GM19438 (cell line): ENCODE measurements around the gene TMEM62.
A peak's percentile ranks its signal among the peaks of the same experiment; 100 is the strongest.
"Not testable (repeated sequence)": the region's sequence is repeated elsewhere in the genome, so short reads cannot be mapped to it uniquely, and the experiment has no call there.

ENCODE experiments used
- ATAC-seq: cut with Tn5 transposase; IDR thresholded peaks from one replicate; pipeline ENCODE4 v1.9.1; 2021; ENCODE audit warnings: low read depth; ENCODE audit not compliant: unreplicated experiment

The TMEM62 gene

DNA sequence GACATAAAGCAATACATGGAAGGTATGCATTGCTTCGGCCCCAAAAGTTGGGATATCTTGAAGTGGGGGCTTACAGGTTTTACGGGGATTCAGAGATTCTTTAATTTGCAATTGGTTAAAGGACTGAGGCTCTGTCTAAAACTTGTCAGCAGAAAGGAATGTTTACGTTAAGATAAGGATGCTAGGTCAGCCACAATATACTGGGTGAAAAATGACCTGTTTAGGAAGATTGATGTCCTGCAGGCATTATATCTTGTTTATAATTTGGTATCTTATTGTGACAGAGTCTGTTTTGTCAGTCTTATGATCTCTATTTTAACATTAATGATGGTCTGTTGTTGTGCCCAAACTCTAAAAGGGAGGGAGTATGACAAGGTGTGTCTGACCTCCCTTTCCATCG lies 36.5 kb downstream of the TMEM62 start:
- ATAC-seq = no peak

DNA sequence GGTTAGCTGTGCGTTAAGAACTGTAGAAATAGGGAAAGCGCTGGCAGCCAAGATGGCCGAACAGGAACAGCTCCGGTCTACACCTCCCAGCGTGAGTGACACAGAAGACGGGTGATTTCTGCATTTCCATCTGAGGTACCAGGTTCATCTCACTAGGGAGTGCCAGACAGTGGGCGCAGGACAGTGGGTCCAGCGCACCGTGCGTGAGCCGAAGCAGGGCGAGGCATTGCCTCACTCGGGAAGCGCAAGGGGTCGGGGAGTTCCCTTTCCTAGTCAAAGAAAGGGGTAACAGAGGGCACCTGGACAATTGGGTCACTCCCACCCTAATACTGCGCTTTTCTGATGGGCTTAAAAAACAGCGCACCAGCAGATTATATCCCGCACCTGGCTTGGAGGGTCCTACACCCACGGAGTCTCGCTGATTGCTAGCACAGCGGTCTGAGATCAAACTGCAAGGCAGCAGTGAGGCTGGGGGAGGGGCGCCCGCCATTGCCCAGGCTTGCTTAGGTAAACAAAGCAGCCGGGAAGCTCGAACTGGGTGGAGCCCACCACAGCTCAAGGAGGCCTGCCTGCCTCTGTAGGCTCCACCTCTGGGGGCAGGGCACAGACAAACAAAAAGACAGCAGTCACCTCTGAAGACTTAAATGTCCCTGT lies 42.4 kb downstream of the TMEM62 start:
- ATAC-seq = not testable (repeated sequence)

DNA sequence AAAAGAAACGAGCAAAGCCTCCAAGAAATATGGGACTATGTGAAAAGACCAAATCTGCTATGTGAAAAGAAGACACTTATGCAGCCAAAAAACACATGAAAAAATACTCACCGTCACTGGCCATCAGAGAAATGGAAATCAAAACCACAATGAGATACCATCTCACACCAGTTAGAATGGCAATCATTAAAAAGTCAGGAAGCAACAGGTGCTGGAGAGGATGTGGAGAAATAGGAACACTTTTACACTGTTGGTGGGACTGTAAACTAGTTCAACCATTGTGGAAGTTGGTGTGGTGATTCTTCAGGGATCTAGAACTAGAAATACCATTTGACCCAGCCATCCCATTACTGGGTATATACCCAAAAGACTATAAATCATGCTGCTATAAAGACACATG lies 43.8 kb downstream of the TMEM62 start:
- ATAC-seq = not testable (repeated sequence)

DNA sequence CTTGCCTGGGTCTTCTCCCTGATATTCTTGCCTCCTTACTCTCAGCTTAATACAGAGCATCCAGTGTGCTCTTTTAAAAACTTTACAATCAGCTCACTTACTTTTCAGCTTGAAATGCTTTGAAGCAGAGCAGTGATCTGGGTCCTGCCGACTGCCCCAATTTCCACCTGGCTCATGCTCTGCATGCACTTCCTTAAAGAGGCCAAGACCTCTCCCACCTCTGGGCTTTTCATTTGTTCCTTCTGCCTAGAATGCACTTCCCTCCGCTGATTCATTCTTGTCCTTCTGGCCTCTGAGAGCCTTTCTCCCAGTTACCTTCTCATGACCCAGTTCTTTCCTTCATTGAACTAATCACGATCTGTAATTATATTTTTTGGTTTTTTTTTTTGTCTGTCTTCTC lies 49.9 kb downstream of the TMEM62 start:
- no peak for ATAC-seq

DNA sequence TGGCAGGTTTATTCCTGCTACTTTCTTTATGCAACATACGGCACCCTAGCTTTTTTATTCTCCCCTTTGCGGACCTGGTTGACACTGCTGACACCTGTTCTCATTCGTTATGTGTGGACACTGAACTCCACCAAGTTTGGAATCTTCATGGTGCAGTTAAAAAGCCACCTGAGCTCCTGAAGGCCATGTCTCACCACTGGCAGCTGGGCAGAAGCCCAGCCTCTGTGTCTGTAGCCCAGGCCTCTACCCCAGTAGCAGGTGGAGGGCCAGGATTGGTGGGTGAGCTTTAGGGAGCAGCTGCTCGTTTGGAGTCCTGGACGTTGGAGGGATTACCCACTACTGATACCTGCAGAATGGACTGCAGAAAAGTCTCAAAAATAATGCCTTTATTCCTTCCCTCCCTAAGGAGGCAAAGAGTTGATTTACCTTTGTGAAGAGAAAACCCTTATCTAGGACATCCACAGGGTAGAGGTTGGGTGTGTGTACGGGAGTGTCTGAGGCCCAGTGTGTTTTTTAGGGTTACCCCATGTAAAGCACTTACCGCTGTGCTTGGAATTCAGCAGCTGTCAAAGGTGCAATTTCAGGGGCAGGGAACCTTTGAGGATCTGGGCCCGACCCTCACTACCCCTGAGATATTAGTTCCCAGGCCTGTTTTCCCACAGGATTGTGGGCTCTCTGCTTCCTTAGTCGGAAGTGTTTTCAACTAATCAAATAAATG lies 51.2 kb downstream of the TMEM62 start:
- no peak for ATAC-seq

DNA sequence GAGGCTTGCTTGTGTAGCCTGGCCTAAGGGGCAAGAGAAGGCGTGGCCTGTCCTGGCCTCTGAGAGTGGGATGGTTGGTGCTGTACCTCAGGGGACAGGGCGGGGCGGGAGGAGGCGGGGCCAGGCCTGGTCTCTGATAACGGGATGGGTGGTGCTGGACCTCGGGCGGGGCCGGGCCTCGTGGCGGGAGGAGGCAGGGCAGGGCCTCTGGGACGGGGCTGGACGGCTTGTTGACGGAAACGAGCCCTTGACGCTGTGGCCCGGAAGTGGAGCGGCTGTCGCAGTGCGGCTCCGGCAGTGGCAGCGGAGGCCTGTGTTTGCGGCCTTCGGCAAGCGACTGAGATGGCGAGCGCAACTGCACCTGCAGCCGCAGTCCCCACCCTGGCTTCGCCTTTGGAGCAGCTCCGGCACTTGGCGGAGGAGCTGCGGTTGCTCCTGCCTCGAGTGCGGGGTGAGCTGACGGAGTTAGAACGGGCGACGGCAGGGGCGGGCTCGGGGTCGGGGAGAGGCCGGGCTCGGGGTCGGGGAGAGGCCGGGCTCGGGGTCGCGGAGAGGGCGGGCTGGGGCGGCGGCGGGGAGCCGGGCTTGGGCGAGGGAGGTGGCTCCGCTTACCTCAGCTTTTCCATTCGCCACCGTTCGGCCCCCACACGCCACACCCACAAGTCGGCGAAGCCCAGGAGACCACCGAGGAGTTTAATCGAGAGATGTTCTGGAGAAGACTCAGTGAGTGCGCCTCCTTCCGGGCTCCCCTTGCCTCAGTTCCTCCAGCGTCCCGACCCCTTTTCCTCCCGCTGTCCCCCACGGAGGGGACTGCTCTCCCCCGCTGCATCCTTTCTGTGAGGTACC lies 52.0 kb downstream of the TMEM62 start, which contains the start of gene CCNDBP1:
Gene CCNDBP1, plus strand, starts transcription at position 247 of the 846 bp plus-strand sequence. Its CDS starts 96 bp downstream, at position 343.
- peak; percentile 87 for ATAC-seq

DNA sequence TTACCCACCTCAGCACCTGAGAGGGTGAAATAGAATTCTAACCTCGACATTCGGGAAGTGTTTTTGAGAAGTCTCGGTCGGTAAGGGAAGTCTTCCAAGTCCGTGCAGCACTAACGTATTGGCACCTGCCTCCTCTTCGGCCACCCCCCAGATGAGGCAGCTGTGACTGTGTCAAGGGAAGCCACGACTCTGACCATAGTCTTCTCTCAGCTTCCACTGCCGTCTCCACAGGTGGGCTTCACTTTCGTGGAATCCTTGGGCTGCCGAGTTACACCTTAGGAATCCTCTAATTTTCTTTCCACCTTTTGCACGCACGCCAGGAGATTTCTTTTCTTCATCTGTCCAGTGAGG lies 52.6 kb downstream of the TMEM62 start:
- ATAC-seq = peak; percentile 23

DNA sequence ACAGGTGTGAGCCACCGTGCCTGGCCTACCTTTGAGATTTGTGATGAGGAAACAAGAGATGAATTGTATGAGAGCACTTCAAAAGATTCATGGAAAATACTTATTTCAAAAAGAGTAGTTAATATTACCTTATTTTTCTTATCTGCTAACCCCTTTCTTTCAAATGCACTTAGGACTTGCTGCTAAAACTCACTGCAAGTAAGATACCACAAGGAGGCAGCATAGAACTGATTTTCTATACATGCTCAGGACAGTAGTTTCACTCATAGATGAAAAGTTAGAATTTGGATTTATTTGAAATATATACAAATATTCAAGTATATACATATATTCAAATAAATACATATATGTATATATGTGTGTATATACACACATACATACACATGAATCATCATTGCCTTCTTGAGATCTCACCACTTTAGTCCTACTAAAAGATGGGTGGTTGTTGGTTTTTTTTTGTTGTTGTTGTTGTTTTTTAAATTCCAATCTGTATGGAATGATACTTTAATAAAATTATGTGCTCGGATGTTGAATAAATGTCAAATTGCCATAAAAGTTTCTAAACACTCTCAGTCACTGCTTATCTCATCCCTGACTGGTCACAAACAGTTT lies 54.3 kb downstream of the TMEM62 start:
- ATAC-seq = no peak

DNA sequence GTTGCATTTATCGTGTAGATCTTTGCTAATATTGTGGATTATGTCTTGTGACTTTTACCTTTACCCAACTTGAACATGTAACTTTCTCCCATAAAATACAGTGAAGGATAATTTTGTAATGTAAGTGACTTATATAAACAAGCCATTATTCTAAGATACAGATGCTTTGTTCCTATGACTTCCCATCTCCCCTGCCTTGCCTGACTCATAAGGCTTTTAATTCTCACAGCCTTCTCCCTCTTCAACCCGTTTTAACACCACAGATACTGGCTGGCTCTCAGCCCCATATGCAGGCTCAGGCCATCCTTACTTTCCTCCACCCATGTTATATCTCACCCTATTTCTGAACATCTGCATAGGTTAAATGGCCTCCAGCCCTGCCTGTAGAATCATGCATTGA lies 55.9 kb downstream of the TMEM62 start:
- no peak for ATAC-seq

DNA sequence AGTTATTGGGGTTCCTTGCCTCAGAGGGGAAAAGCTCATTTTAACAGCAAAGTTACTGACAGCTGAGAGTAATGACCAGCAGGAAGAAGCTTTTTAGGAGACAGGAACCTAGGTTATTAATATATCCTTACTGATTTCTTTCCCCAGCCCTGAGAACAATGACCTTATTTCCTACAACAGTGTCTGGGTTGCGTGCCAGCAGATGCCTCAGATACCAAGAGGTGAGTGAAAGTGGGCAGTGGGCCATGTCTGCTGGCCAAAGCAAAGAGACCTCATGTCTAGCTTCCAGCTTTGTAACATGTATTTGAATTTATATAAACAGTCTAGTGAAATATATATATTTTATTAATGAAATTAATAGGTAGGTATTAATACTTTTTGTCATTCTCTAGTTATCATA lies 56.8 kb downstream of the TMEM62 start:
- no peak for ATAC-seq

DNA sequence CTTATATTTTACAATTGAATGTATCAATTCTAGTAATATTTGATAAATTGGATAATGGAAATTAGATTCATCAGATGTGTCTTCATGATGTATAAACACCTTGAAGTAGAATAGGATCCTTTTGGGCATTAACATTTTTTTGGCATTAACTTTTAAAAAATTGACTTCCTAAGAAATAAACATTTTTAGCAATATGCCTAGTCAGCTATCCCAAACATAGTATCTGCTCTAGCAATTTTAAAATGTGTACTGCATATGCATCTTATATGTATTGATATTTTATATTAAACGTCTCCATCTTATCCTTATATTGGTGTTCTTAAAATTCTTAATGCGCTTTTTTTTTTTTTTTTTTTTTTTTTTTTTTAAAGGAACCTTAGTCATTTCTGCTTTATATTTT lies 60.3 kb downstream of the TMEM62 start:
- ATAC-seq = no peak

DNA sequence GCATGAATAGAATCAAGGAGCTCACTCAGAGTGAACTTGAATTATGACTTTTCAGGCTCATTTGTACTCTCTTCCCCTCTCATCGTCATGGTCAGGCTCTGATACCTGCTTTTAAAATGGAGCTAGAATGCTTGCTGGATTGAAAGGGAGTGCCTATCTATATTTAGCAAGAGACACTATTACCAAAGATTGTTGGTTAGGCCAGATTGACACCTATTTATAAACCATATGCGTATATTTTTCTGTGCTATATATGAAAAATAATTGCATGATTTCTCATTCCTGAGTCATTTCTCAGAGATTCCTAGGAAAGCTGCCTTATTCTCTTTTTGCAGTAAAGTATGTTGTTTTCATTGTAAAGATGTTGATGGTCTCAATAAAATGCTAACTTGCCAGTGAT lies 61.4 kb downstream of the TMEM62 start:
- no peak for ATAC-seq

DNA sequence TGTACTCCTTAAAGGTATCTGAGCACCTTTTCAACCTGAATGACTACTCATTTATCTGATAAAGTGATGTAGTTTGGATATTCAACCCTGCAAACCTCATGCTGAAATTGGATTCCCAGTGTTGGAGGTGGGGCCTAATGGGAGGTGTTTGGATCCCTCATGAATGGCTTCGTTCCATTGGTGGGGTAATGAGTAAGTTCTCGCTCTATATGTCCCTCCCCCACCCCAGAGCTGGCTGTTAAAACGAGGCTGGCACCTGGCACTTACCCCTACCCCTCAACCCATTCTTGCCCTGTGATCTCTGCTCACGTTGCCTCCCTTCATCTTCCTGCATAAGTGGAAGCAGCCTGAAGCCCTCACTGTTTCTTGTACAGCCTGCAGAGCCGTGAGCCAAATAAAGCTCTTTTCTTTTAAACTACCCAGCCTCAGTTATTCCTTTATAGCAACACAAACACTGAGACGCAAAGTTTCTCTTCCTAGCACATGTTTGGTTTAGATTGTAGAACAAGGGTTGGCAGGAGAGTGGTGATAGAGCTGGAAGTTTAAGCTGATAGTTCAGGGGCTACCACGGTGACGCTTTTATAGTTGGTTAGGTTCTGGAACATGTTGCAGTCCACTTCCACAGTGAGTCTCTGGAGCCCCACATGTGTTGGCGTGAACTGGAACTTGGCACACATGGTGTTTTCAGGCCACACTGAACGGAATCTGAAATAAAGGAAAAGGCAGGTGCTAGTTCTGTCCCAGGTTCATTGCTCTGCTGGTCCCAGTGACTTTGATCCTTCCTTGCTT lies 63.6 kb downstream of the TMEM62 start:
- ATAC-seq = no peak

DNA sequence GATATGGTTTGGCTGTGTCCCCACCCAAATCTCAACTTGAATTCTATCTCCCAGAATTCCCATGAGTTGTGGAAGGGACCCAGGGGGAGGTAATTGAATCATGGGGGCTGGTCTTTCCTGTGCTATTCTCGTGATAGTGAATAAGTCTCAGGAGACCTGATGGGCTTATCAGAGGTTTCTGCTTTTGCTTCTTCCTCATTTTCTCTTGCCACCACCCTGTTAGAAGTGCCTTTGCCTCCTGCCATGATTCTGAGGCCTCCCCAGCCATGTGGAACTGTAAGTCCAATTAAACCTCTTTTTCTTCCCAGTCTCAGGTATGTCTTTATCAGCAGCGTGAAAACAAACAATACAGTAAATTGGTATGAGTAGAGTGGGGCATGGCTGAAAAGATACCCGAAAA lies 64.4 kb downstream of the TMEM62 start:
- not testable (repeated sequence) for ATAC-seq

DNA sequence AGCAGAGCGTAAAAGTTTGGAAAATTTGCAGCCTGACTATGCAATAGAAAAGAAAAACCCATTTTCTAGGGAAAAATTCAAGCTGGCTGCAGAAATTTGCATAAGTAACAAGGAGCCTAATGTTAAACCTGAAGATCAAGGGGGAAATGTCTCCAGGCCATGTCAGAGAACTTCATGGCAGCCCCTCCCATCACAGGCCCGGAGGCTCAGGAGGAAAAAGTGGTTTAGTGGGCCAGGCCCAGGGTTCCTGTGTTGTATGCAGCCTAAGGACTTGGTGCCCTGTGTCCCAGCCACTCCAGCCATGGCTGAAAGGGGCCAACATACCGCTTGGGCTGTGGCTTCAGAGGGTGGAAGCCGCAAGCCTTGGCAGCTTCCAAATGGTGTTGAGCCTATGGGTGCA lies 65.2 kb downstream of the TMEM62 start:
- ATAC-seq = not testable (repeated sequence)

DNA sequence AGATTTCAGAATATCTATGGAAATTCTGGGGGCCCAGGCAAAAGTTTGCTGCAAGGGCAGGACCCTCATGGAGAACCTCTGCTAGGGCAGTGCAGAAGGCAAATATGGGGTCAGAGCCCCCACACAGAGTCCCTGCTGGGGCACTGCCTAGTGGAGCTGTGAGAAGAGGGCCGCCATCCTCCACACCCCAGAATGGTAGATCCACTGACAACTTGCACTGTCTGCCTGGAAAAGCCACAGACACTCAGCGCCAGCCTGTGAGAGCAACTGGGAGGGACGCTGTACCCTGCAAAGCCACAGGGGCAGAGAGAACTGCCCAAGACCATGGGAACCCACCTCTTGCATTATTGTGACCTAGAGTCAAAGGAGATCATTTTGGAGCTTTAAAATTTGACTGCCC lies 65.6 kb downstream of the TMEM62 start:
- no peak for ATAC-seq

DNA sequence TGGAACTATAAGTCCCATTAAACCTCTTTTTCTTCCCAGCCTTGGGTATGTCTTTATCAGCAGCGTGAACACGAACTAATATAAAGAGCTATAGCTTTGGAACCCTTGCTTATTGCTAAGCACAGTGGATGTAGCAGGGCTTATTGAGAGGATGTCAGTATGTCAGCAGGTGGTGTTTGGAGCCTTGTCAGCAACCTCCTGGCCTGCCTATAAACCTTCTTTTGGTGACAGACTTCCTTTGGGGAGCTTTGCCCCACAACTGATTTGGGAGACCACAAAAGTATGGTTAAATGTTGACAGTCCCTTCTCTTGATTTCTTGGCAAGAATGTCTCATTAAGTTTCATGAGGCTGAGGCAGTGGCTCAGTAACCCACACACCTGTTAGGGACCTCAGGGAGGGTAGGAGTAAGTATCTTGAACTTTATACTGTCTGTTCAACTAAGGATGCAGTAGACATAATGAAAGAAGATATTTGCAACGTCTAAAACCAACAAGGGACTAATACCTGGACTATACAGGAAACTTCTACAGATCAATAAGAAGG lies 66.6 kb downstream of the TMEM62 start:
- ATAC-seq = no peak

DNA sequence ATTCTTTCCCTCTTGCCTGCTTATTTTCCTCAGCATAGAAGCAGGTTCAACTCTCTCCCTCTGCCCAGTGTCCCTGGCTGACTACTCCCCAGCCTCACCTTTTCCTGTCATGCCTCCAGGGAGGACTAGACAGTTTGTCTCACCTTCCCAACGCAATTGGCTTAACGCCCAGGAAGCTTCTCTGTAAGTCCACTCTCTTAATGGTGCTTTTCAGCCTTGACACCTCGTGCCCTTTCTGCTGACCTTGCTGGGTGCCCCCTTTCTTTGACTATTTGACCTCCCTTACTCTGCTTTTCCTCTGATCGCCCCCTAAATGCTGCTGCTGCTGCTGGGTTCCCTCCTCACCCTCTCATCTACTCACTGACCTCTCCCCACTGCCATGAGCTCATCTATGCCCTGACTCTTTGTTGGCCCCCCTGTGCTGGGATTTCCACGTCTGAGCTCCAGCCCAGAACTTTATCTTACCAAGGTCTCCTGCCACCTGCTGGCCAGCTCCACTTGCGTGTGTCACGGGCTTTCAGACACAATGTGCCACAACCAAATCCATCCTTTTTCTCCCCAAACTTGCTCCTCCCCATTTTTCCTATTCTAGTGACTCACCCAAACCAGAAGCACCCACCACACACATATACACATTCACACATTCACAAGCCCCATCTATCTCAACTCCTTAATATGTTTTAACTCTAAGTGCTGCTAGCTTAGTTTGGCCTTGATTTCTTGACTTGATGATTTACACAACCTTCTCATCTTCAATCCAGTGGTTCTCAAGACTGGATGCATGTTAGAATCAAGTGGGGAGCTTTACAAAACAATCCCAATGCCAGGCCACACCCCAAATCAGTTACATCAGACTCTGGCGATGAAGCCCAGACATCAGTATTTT lies 70.9 kb downstream of the TMEM62 start:
- ATAC-seq = no peak

DNA sequence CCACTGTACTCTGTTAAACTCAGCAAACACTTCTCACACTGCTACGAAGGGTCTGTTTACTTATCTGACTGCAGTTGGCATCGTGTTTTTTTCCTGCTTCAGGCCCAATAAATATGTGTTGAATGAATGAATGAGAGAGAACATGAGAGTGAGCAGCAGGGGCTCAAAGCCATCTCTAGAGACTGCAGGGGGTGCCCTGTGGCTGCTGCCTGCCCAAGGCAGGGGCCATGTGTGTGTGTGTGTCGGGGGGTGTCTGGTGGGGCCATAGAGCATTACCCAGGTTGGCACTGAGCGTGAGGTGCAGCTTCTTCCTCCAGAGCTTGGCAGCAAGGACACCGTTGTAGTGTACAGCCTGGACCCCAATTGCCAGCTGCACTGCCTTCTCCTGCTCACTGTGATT lies 72.7 kb downstream of the TMEM62 start:
- no peak for ATAC-seq
